ENCODE data around the gene CCDC15.

CCDC15 gene

DNA sequence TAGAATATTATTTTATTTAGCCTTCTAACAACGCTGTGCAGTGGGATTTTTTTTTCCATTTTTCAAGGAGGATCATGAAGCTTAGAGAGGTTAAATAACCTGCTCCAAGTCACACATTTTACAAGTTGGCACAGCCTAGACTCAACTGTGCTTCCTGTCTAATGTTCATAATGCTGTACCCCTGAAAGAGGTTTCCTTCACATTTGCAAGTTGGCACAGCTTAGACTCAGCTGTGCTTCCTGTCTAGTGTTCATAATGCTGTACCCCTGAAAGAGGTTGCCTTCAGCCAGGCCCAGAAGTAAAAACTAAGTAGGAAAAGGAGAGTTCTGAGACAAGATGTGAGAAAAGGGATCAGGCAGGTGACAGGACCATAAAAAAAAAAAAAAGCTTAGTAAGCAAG, 10.3 kb upstream of the CCDC15 start:
- no peak for DNase-seq

DNA sequence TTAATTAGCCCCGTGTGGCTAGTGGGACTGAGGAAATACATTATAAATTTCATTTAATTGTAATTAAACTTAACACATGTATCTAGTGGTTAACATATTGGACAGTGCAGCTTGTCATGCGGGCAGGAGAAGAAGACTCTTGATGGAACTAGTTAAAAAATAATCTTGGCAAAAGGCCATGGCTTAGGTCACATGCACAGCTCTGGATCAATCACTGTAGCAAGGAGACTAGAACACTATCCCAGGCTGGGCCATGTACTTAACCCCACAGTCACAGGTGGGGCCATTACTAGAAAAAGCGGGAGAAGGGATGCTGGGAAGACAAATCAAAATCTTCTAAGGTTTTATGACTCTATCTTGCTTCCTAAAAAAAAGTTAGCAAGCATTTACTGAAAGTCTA, 9.4 kb upstream of the CCDC15 start:
- Histone ChIP-seq H3K79me2 (ENCODE audit: control insufficient read depth, insufficient read depth, low read length, poor library complexity) (no peaks in the 10 kb centered on the region), H4K12ac (ENCODE audit: low read depth, low read length) (no peak overlapping the region), H2AK5ac (ENCODE audit: low read length) (no peak overlapping the region), H2BK12ac (ENCODE audit: low read length) (no peak overlapping the region), H2AFZ (ENCODE audit: insufficient read depth, low read length, poor library complexity) (no peak overlapping the region), H3K9ac (ENCODE audit: low read length) (no peak overlapping the region), H3K14ac (ENCODE audit: low read length) (no peak overlapping the region), H3K18ac (ENCODE audit: low read length) (no peak overlapping the region), H3K79me1 (ENCODE audit: low read length) (no peaks in the 10 kb centered on the region), H2BK5ac (ENCODE audit: low read depth, low read length, poor library complexity) (no peak overlapping the region), H3K4me1 (ENCODE audit: control insufficient read depth in 1 of 2, insufficient read depth in 2 of 2, low read length in 2 of 2) (peaks cover 0 to 3% of the 10 kb centered on the region in 2 experiments), H3K27me3 (ENCODE audit: insufficient read depth, low read length) (no peaks in the 10 kb centered on the region), H3K27ac (ENCODE audit: low read depth, low read length) (no peak overlapping the region), H4K91ac (ENCODE audit: low read depth, low read length) (no peak overlapping the region), H3K9me3 (ENCODE audit: insufficient read depth, low read depth, low read length) (no peaks in the 10 kb centered on the region), H4K8ac (ENCODE audit: low read depth, low read length) (no peak overlapping the region), H3K4me2 (ENCODE audit: low read length) (no peak overlapping the region), H2BK120ac (ENCODE audit: insufficient read depth, low read length, poor library complexity) (no peak overlapping the region), H3K4ac (ENCODE audit: low read depth, low read length) (no peak overlapping the region), H3K23ac (ENCODE audit: low read length) (no peak overlapping the region), H3K4me3 (ENCODE audit: low read depth, low read length) (no peak overlapping the region), H3K36me3 (ENCODE audit: control insufficient read depth in 1 of 2, insufficient read depth in 2 of 2, low read length in 2 of 2) (no peaks in the 10 kb centered on the region)
- no peak for DNase-seq
- no CpG with 5 or more reads among the region's 3 CpGs for WGBS (ENCODE audit: extremely low coverage, insufficient coverage, insufficient read length)

More for the DNA sequence above, 10.3 kb upstream of the CCDC15 start:
- H3K23ac ChIP-seq (ENCODE audit: low read length): no peak overlapping the region
- no peak overlapping the region for H4K8ac ChIP-seq (ENCODE audit: low read depth, low read length)
- H4K12ac ChIP-seq (ENCODE audit: low read depth, low read length): no peak overlapping the region
- no peak overlapping the region for H3K18ac ChIP-seq (ENCODE audit: low read length)
- H2AK5ac ChIP-seq (ENCODE audit: low read length): no peak overlapping the region
- no peak overlapping the region for H2AFZ ChIP-seq (ENCODE audit: insufficient read depth, low read length, poor library complexity)
- no peak overlapping the region for H3K27ac ChIP-seq (ENCODE audit: low read depth, low read length)
- H2BK5ac ChIP-seq (ENCODE audit: low read depth, low read length, poor library complexity): no peak overlapping the region
- H3K79me1 ChIP-seq (ENCODE audit: low read length): no peaks in the 10 kb centered on the region
- no peaks in the 10 kb centered on the region for H3K9me3 ChIP-seq (ENCODE audit: insufficient read depth, low read depth, low read length)
- H2BK12ac ChIP-seq (ENCODE audit: low read length): no peak overlapping the region
- H3K9ac ChIP-seq (ENCODE audit: low read length): no peak overlapping the region
- H2BK120ac ChIP-seq (ENCODE audit: insufficient read depth, low read length, poor library complexity): no peak overlapping the region
- H3K36me3 ChIP-seq (ENCODE audit: control insufficient read depth in 1 of 2, insufficient read depth in 2 of 2, low read length in 2 of 2): no peaks in the 10 kb centered on the region
- H3K4me1 ChIP-seq (ENCODE audit: control insufficient read depth in 1 of 2, insufficient read depth in 2 of 2, low read length in 2 of 2): peaks cover 3% of the 10 kb centered on the region in 2 experiments
- no peak overlapping the region for H3K4me3 ChIP-seq (ENCODE audit: low read depth, low read length)
- no peak overlapping the region for H3K4me2 ChIP-seq (ENCODE audit: low read length)
- H4K91ac ChIP-seq (ENCODE audit: low read depth, low read length): no peak overlapping the region
- no peak overlapping the region for H3K14ac ChIP-seq (ENCODE audit: low read length)
- WGBS (ENCODE audit: extremely low coverage, insufficient coverage, insufficient read length): no CpG with 5 or more reads among the region's 1 CpG
- no peaks in the 10 kb centered on the region for H3K27me3 ChIP-seq (ENCODE audit: insufficient read depth, low read length)
- H3K4ac ChIP-seq (ENCODE audit: low read depth, low read length): no peak overlapping the region
- no peaks in the 10 kb centered on the region for H3K79me2 ChIP-seq (ENCODE audit: control insufficient read depth, insufficient read depth, low read length, poor library complexity)

DNA sequence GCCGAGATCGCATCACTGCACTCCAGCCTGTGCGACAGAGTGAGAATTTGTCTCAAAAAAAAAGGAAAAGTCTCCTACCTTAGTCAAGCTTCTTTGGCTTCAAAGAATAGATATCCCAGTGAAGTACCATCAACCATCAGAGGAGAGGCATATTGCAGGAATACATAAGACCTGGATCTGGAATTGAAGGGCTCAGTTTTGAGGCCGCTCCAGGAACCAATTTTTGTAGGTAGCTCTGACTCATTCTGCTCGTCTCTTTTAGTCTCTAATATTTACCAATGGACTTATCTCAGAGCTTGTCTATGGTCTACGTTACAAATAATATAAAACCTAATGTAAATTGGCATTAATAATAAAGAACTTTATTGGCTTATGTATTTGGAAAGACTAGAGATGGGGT, 8.2 kb upstream of the CCDC15 start:
- H3K4me2 ChIP-seq (ENCODE audit: low read length): no peak overlapping the region
- H3K18ac ChIP-seq (ENCODE audit: low read length): no peak overlapping the region
- no peak overlapping the region for H3K23ac ChIP-seq (ENCODE audit: low read length)
- no peak overlapping the region for H3K27ac ChIP-seq (ENCODE audit: low read depth, low read length)
- no peak overlapping the region for H4K12ac ChIP-seq (ENCODE audit: low read depth, low read length)
- no peak overlapping the region for H2BK12ac ChIP-seq (ENCODE audit: low read length)
- H4K8ac ChIP-seq (ENCODE audit: low read depth, low read length): no peak overlapping the region
- H3K79me1 ChIP-seq (ENCODE audit: low read length): no peaks in the 10 kb centered on the region
- peaks cover 0 to 3% of the 10 kb centered on the region in 2 experiments for H3K4me1 ChIP-seq (ENCODE audit: control insufficient read depth in 1 of 2, insufficient read depth in 2 of 2, low read length in 2 of 2)
- H3K14ac ChIP-seq (ENCODE audit: low read length): no peak overlapping the region
- H3K4ac ChIP-seq (ENCODE audit: low read depth, low read length): no peak overlapping the region
- H3K4me3 ChIP-seq (ENCODE audit: low read depth, low read length): no peak overlapping the region
- no CpG with 5 or more reads among the region's 6 CpGs for WGBS (ENCODE audit: extremely low coverage, insufficient coverage, insufficient read length)
- no peak overlapping the region for H2BK5ac ChIP-seq (ENCODE audit: low read depth, low read length, poor library complexity)
- H3K27me3 ChIP-seq (ENCODE audit: insufficient read depth, low read length): no peaks in the 10 kb centered on the region
- H3K79me2 ChIP-seq (ENCODE audit: control insufficient read depth, insufficient read depth, low read length, poor library complexity): no peaks in the 10 kb centered on the region
- no peaks in the 10 kb centered on the region for H3K36me3 ChIP-seq (ENCODE audit: control insufficient read depth in 1 of 2, insufficient read depth in 2 of 2, low read length in 2 of 2)
- DNase-seq: no peak
- no peak overlapping the region for H2BK120ac ChIP-seq (ENCODE audit: insufficient read depth, low read length, poor library complexity)
- H2AFZ ChIP-seq (ENCODE audit: insufficient read depth, low read length, poor library complexity): no peak overlapping the region
- H2AK5ac ChIP-seq (ENCODE audit: low read length): no peak overlapping the region
- H3K9ac ChIP-seq (ENCODE audit: low read length): no peak overlapping the region
- H4K91ac ChIP-seq (ENCODE audit: low read depth, low read length): no peak overlapping the region
- no peaks in the 10 kb centered on the region for H3K9me3 ChIP-seq (ENCODE audit: insufficient read depth, low read depth, low read length)

DNA sequence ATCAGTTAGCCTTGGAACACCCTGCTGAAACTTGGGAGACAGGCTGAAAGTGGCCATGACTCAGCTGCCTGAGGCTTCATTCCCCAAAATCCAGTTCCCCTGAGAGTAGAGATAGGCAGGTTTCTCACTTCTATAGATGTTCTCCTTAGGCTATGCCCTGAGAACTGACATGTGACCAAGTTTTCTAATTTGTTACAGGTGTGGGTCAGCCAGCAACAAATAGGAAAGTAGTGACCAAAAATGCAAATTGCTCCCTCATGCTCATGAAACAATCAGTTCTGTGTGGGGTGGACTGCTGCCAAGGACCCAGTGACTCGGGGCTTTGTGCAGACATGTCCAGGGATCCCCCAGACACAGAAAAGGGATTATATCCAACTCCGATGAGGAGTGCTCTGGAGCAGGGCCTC, 7.3 kb upstream of the CCDC15 start:
- Histone ChIP-seq H2BK12ac (ENCODE audit: low read length) (no peak overlapping the region), H3K4me1 (ENCODE audit: control insufficient read depth in 1 of 2, insufficient read depth in 2 of 2, low read length in 2 of 2) (peaks cover 0 to 3% of the 10 kb centered on the region in 2 experiments), H3K4ac (ENCODE audit: low read depth, low read length) (no peak overlapping the region), H3K27ac (ENCODE audit: low read depth, low read length) (no peak overlapping the region), H2AK5ac (ENCODE audit: low read length) (no peak overlapping the region), H3K23ac (ENCODE audit: low read length) (no peak overlapping the region), H2BK120ac (ENCODE audit: insufficient read depth, low read length, poor library complexity) (no peak overlapping the region), H2AFZ (ENCODE audit: insufficient read depth, low read length, poor library complexity) (no peak overlapping the region), H4K12ac (ENCODE audit: low read depth, low read length) (no peak overlapping the region), H3K18ac (ENCODE audit: low read length) (no peak overlapping the region), H3K14ac (ENCODE audit: low read length) (no peak overlapping the region), H3K36me3 (ENCODE audit: control insufficient read depth in 1 of 2, insufficient read depth in 2 of 2, low read length in 2 of 2) (no peaks in the 10 kb centered on the region), H3K27me3 (ENCODE audit: insufficient read depth, low read length) (no peaks in the 10 kb centered on the region), H3K79me1 (ENCODE audit: low read length) (no peaks in the 10 kb centered on the region), H2BK5ac (ENCODE audit: low read depth, low read length, poor library complexity) (no peak overlapping the region), H4K8ac (ENCODE audit: low read depth, low read length) (no peak overlapping the region), H3K9ac (ENCODE audit: low read length) (no peak overlapping the region), H3K4me2 (ENCODE audit: low read length) (no peak overlapping the region), H4K91ac (ENCODE audit: low read depth, low read length) (no peak overlapping the region), H3K9me3 (ENCODE audit: insufficient read depth, low read depth, low read length) (no peaks in the 10 kb centered on the region), H3K79me2 (ENCODE audit: control insufficient read depth, insufficient read depth, low read length, poor library complexity) (no peaks in the 10 kb centered on the region), H3K4me3 (ENCODE audit: low read depth, low read length) (no peak overlapping the region)
- WGBS (ENCODE audit: extremely low coverage, insufficient coverage, insufficient read length): no CpG with 5 or more reads among the region's 2 CpGs
- peak in 1 of 2 donors; percentile 3 for DNase-seq
